Stomach (tissue), 4 donors: Measurements from ENCODE around the gene CACNG5.

ENCODE experiments used
- CTCF ChIP-seq, 7 experiments: fragments of 450-650 bp in 4 of 7; fragments of 200-600 bp in 3 of 7; sonication (generic) in 3 of 7; IDR thresholded peaks; one replicate each; pipeline ENCODE4 v1.5.1; 2016 to 2019; ENCODE audit warnings: antibody characterized with exemption in 7 of 7, control low read depth in 2 of 7, mild to moderate bottlenecking in 1 of 7
- EP300 ChIP-seq: sonication (generic); formaldehyde crosslinking; IDR thresholded peaks from one replicate; pipeline ENCODE4 v1.6.1; 2017; ENCODE audit warnings: antibody characterized with exemption
- POLR2A ChIP-seq, 4 donors: fragments of 450-650 bp; IDR thresholded peaks; one replicate each; pipeline ENCODE4 v1.6.1; 2016; ENCODE audit warnings: antibody characterized with exemption in 4 of 4, control low read depth in 2 of 4, mild to moderate bottlenecking in 1 of 4, moderate library complexity in 1 of 4

GRCh38 chr17:66898536-66898935 lies 63.6 kb downstream of the CACNG5 start:
- TF ChIP-seq CTCF (IDR thresholded peaks at IDR 0.05) (no peak), EP300 (no peak), POLR2A (IDR thresholded peaks at IDR 0.05) (no peak)
